ENCODE results near the gene ELANE. TPM values are rescaled to one million over a fixed set of nuclear protein-coding genes. Genes with fewer than 3 reads are reported as not detected.
"Not testable (repeated sequence)": the region's sequence is repeated elsewhere in the genome, so short reads cannot be mapped to it uniquely, and the experiment has no call there.

ELANE gene
- total RNA-seq, 6 experiments from 2014 or later, result 0.21 TPM; not detected in 5

DNA sequence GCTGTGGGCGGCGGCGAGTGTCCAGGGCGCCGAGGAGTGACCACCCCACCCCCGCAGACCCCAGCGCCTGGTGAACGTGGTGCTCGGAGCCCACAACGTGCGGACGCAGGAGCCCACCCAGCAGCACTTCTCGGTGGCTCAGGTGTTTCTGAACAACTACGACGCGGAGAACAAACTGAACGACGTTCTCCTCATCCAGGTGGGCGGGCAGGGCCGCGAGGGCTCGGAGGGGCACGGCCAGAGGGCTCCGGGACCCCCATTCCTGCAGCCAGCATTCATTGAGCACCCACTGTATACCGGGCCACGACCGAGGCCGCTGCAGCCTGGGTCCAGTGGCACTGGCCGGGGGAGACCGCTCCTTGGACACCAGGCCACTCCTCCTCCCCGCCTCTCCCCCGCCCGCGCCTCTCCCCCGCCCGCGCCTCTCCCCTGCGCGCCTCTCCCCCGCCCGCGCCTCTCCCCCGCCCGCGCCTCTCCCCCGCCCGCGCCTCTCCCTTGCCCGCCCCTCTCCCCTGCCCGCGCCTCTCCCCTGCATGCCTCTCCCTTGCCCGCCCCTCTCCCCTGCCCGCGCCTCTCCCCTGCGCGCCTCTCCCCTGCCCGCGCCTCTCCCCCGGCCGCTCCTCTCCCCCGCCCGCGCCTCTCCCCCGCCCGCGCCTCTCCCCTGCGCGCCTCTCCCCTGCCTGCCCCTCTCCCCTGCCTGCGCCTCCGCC lies 8.1 kb upstream of the ELANE start:
- Mint-ChIP-seq H3K9me3 (peaks cover 4% of the 10 kb centered on the region; the same call in 1 of the 2 replicates), H3K27ac (no peak overlapping the region), H3K27me3 (ENCODE audit: insufficient read depth) (peaks cover 24% of the 10 kb centered on the region), H3K4me3 (no peak overlapping the region), H3K4me1 (ENCODE audit: low read depth) (no peaks in the 10 kb centered on the region), H3K36me3 (ENCODE audit: low read depth) (peaks cover 5% of the 10 kb centered on the region; the same call in 1 of the 2 replicates)
- DNase-seq, result no peak
- TF ChIP-seq, protein P1, sequence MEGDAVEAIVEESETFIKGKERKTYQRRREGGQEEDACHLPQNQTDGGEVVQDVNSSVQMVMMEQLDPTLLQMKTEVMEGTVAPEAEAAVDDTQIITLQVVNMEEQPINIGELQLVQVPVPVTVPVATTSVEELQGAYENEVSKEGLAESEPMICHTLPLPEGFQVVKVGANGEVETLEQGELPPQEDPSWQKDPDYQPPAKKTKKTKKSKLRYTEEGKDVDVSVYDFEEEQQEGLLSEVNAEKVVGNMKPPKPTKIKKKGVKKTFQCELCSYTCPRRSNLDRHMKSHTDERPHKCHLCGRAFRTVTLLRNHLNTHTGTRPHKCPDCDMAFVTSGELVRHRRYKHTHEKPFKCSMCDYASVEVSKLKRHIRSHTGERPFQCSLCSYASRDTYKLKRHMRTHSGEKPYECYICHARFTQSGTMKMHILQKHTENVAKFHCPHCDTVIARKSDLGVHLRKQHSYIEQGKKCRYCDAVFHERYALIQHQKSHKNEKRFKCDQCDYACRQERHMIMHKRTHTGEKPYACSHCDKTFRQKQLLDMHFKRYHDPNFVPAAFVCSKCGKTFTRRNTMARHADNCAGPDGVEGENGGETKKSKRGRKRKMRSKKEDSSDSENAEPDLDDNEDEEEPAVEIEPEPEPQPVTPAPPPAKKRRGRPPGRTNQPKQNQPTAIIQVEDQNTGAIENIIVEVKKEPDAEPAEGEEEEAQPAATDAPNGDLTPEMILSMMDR (IDR thresholded peaks at IDR 0.05), result no peak

DNA sequence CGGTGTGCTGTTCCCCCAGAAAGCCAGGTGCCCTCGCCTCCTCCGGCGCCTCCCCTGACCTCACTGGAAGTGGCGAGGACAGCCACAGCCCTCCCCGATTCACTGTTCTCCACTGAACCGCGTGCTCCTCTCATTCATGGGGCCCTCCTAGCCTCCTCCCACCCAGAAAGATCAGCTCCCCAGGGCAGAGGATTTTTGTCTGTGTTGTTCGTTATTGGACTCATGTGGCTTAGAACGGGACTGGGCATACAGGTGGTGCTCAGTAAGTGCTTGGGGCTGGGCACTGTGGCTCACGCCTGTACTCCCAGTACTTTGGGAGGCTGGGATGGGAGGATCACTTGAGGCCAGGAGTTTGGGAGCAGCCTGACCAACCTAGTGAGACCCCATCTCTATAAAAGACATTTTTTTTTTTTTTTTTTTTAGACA lies 7.5 kb upstream of the ELANE start:
- Mint-ChIP-seq H3K27me3 (ENCODE audit: insufficient read depth) (peaks cover 24% of the 10 kb centered on the region), H3K4me1 (ENCODE audit: low read depth) (no peaks in the 10 kb centered on the region), H3K27ac (no peak overlapping the region), H3K36me3 (ENCODE audit: low read depth) (peaks cover 5% of the 10 kb centered on the region; the same call in 1 of the 2 replicates), H3K4me3 (no peak overlapping the region), H3K9me3 (peaks cover 4% of the 10 kb centered on the region; the same call in 1 of the 2 replicates)
- TF ChIP-seq, protein P1 (IDR thresholded peaks at IDR 0.05), result no peak
- DNase-seq, result no peak

DNA sequence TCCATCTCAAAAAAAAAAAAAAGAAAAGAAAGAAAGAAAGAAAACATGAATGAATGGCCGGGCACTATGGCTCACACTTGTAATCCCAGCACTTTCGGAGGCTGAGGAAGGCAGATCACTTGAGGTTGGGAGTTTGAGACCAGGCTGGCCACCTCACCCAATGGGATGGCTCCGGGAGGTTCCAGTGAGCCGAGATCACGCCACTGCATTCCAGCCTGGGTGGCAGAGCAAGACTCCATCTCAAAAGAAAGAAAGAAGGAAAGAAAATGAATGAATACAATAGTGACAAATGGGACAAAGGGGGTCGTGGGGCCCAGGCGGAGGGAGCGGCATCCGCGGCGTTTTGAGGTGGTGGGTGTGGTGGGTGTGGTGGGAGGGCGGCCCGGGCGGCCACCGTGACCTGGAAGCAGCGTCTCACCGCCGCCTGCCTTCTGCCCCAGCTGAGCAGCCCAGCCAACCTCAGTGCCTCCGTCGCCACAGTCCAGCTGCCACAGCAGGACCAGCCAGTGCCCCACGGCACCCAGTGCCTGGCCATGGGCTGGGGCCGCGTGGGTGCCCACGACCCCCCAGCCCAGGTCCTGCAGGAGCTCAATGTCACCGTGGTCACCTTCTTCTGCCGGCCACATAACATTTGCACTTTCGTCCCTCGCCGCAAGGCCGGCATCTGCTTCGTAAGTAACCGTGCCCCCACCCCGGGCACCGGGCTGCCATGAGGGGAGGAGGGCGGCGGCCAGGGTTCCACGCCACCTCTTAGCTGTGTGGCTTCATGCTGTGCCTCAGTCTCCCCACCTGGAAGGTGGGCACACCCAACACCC lies 6.2 kb upstream of the ELANE start:
- TF ChIP-seq, protein P1 (IDR thresholded peaks at IDR 0.05), result no peak
- Mint-ChIP-seq H3K27me3 (ENCODE audit: insufficient read depth) (peaks cover 24% of the 10 kb centered on the region), H3K4me3 (no peak overlapping the region), H3K27ac (no peak overlapping the region), H3K4me1 (ENCODE audit: low read depth) (no peaks in the 10 kb centered on the region), H3K36me3 (ENCODE audit: low read depth) (peaks cover 5% of the 10 kb centered on the region; the same call in 1 of the 2 replicates), H3K9me3 (peaks cover 4% of the 10 kb centered on the region; the same call in 1 of the 2 replicates)
- DNase-seq, result no peak

DNA sequence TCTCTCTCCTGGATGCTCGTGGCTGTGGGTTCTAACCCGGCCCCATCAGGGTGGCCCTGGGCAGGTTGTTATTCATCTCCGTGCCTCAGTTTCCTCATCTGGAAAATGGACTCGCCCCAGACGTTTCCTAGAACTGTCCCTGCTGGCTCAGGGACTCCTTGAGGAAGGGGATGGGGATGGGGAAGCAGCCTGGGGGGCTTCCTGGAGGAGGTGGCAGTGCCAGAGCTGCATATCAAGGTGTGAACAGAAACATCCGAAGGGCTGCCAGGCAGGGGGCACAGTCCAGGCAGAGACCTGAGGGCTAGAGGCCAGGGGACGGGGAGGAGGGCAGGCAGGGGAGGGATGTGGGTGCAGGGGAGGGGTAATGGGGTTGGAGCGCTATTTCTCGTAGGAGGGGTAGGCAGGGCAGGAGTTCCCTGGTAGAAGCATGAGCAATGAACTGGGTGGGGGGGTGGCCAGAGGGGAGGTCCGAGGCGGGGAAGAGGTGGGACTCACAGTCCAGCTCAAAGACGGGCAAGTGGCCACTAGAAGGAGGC lies 3.6 kb upstream of the ELANE start:
- Mint-ChIP-seq H3K4me1 (ENCODE audit: low read depth) (no peaks in the 10 kb centered on the region), H3K27ac (no peak overlapping the region), H3K9me3 (no peaks in the 10 kb centered on the region), H3K4me3 (no peak overlapping the region), H3K36me3 (ENCODE audit: low read depth) (no peaks in the 10 kb centered on the region), H3K27me3 (ENCODE audit: insufficient read depth) (peaks cover 20% of the 10 kb centered on the region)
- no peak for DNase-seq
- TF ChIP-seq, protein P1 (IDR thresholded peaks at IDR 0.05), result no peak

GRCh38 chr19:849195-849594 lies 2.9 kb upstream of the ELANE start:
- not testable (repeated sequence) for H3K27ac Mint-ChIP-seq; H3K4me3 Mint-ChIP-seq; DNase-seq; H3K36me3 Mint-ChIP-seq (ENCODE audit: low read depth); H3K9me3 Mint-ChIP-seq; H3K4me1 Mint-ChIP-seq (ENCODE audit: low read depth)
- peaks cover 20% of the 10 kb centered on the region for H3K27me3 Mint-ChIP-seq (ENCODE audit: insufficient read depth)

Data from HFFc6 (cell line).